ENCODE data around the gene CLIC1.

Gene CLIC1

DNA sequence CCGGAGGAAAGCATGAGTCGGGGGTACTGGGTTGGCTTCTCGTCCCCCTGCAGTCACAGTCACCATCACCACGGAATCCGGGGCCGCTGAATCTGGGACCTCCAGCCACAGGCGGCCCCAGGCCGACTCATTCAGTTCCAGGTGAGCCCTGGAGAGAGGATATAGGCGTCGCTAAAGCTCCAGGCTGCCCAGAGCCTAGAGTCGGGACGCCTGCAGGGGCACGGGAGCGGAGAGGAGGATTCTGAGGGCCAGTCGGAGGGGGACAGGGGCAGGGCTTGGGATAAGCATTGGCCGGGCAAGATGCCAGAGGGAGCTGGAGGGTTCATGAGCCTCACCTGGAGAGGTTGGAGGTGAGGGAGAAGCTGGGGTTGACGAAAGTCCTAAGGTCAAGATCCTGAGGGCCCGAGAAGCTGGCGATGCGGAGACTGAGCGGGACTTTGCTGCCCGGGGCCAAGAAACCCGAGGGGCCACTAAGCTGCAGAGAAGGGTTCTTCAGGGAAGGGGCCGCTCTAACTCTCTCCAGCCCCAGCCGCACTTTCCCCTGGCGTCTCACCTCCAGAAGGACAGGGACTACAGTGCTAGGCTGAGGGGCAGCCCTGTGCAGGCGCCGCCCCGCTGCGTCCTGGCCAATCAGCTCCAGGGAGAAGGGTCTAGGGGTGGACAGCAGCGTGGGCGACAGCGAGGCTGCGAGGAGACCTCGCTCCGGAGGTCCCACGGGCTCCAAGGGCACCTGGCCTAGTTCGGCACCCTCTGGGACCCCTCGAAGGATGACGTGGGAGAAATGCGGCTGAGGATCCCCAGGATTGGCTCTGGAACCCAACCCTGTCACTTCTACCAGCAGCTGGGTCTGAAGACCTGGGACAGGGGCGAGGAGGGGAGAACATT, 29.8 kb upstream of the CLIC1 start:
- CTCF ChIA-PET, result no interaction called here
- TF ChIP-seq, protein P1, sequence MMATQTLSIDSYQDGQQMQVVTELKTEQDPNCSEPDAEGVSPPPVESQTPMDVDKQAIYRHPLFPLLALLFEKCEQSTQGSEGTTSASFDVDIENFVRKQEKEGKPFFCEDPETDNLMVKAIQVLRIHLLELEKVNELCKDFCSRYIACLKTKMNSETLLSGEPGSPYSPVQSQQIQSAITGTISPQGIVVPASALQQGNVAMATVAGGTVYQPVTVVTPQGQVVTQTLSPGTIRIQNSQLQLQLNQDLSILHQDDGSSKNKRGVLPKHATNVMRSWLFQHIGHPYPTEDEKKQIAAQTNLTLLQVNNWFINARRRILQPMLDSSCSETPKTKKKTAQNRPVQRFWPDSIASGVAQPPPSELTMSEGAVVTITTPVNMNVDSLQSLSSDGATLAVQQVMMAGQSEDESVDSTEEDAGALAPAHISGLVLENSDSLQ (IDR thresholded peaks at IDR 0.05), result no peak
- TF ChIP-seq L3MBTL2 (conservative IDR thresholded peaks at IDR 0.05), result no peak
- no peak for TF ChIP-seq FOXA1 (IDR thresholded peaks at IDR 0.05)
- no peak for TF ChIP-seq TARDBP (IDR thresholded peaks at IDR 0.05)
- no peak for TF ChIP-seq BHLHE40 (IDR thresholded peaks at IDR 0.05; ENCODE audit: borderline replicate concordance)
- TF ChIP-seq SUZ12 (IDR thresholded peaks at IDR 0.05), result no peak
- no peak for TF ChIP-seq LEF1 (IDR thresholded peaks at IDR 0.05; ENCODE audit: borderline replicate concordance)
- no peak for TF ChIP-seq ZNF384 (IDR thresholded peaks at IDR 0.05)
- TF ChIP-seq SP1 (IDR thresholded peaks at IDR 0.05), result no peak
- DNase-seq (ENCODE audit: extremely low spot score), result no peak
- POLR2A ChIA-PET, result interaction anchor here (0.8 to 1.7 kb wide), 3 partner anchors 9 to 61 kb away, joined by 3 to 5 read pairs (median 5); partner anchors contain the start of gene HSPA1B

DNA sequence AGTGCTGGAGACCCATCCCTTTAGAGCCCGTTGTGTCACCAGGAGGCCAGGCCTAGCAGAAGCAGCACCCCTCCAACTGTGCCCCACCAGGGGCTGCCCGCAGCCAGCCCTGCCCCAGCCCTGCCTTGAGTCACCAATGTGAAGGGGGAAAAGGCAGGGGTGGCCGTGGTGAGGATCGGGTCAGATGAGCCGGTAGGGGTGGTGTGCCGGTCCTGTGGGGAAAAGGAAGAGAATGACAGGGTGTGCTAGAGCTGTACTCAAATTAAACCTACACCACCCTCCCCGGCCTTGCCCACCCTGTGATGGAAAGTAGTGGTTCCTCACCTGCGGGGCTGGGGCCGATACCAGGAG, 29.2 kb upstream of the CLIC1 start:
- ChIA-PET CTCF (no interaction called here), POLR2A (interaction anchor here (1.1 to 1.7 kb wide), 2 partner anchors 13 to 62 kb away, joined by 5 read pairs; partner anchors contain the start of gene HSPA1B)

DNA sequence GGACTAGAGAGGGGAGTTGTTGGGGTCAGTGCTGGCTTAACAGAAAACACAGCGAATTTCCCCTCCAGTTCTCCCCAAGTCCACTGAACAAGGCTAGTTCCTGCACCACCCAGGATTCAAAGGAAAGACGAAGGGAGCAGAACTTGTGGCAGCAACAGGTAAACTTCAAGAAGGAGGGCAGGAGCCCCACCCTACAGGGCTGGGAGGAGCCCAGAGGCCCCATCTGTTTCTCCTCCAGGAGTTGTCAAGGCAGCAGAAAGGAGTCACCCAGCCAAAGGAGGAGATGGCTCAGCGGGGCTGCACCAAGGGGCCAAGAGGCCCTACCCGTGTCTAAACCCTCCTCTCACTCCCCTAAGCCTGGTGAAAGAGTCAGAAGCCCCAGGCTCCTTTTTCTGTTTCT, 27.9 kb upstream of the CLIC1 start:
- no peak for TF ChIP-seq ZNF384 (IDR thresholded peaks at IDR 0.05)
- TF ChIP-seq ELF4 (IDR thresholded peaks at IDR 0.05), result no peak
- no peak for TF ChIP-seq FOXM1 (IDR thresholded peaks at IDR 0.05; ENCODE audit: borderline replicate concordance)
- TF ChIP-seq SUZ12 (IDR thresholded peaks at IDR 0.05), result no peak
- TF ChIP-seq TARDBP (IDR thresholded peaks at IDR 0.05), result no peak
- TF ChIP-seq NFRKB (IDR thresholded peaks at IDR 0.05), result no peak
- TF ChIP-seq FOXA1 (IDR thresholded peaks at IDR 0.05), result no peak
- no peak for TF ChIP-seq FOXK2 (IDR thresholded peaks at IDR 0.05)
- ChIA-PET CTCF (no interaction called here), POLR2A (no interaction called here)
- DNase-seq (ENCODE audit: extremely low spot score), result no peak

More for the DNA sequence above, 29.2 kb upstream of the CLIC1 start:
- TF ChIP-seq SP1 (IDR thresholded peaks at IDR 0.05) (no peak), SUZ12 (IDR thresholded peaks at IDR 0.05) (no peak), CTBP1 (IDR thresholded peaks at IDR 0.05; ENCODE audit: borderline replicate concordance) (no peak), FOXM1 (IDR thresholded peaks at IDR 0.05; ENCODE audit: borderline replicate concordance) (no peak), L3MBTL2 (conservative IDR thresholded peaks at IDR 0.05) (no peak), ELF4 (IDR thresholded peaks at IDR 0.05) (no peak), NFRKB (IDR thresholded peaks at IDR 0.05) (no peak), LEF1 (IDR thresholded peaks at IDR 0.05; ENCODE audit: borderline replicate concordance) (no peak)
- DNase-seq (ENCODE audit: extremely low spot score), result no peak

DNA sequence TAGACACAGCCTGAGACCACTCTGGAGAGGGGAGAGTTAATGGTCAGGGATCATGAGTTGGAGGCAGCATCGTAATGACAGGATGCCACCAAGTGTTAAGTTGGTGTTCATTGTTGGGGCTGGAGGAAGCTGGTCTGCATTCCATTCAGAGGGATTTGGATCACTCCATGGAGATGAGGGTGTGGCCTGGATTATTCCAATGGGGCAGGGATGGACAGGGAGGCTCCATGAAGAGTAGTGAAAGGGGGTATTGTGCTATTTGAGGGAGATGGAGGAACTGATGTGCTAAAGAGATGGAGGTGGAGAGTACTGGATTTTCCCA, 27.2 kb upstream of the CLIC1 start:
- CTCF ChIA-PET, result no interaction called here
- POLR2A ChIA-PET, result interaction anchor here (1.0 kb wide), 1 partner anchor 24 kb away, joined by 3 read pairs; the partner anchor contains the start of gene MSH5
- TF ChIP-seq LEF1 (IDR thresholded peaks at IDR 0.05; ENCODE audit: borderline replicate concordance) (no peak), SUZ12 (IDR thresholded peaks at IDR 0.05) (no peak), SP1 (IDR thresholded peaks at IDR 0.05) (no peak), CTBP1 (IDR thresholded peaks at IDR 0.05; ENCODE audit: borderline replicate concordance) (no peak), FOXM1 (IDR thresholded peaks at IDR 0.05; ENCODE audit: borderline replicate concordance) (no peak), FOXA1 (IDR thresholded peaks at IDR 0.05) (no peak), BHLHE40 (IDR thresholded peaks at IDR 0.05; ENCODE audit: borderline replicate concordance) (no peak), L3MBTL2 (conservative IDR thresholded peaks at IDR 0.05) (no peak), ZNF384 (IDR thresholded peaks at IDR 0.05) (no peak)
- no peak for DNase-seq (ENCODE audit: extremely low spot score)

DNA sequence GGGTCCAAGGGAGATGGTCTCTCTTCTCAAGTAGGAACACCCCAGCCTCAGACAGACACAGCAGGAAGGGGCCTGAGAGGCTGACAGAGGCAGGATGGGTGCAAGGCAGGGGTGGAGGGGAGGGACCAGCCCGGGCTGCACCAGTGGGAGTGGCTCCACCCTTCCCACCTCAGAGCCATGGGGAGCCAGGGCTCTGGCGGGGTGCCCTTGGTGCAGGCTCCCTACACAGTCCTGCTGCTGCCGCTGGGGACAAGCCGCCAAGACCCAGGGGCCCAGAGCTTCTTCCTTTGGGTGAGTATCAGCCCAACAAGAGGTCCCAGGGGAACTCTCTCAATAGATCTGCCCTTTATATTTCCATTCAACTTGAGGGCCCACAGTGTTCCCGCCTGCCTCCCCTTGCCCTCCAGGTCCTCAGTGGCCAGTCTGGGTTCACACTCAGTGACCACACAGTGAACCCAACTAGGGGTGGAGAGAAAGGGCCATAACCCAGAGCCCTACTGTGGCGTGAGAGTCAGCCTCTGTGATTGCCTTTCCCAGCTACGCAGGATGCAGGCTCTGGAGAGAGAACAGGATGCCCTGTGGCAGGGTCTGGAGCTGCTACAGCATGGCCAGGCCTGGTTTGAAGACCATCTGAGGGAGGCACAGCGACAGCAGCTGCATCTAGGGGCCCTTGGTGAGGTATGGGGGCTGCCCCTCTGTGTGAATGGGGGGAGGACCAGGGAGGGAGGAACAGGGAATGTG, 26.7 kb upstream of the CLIC1 start:
- ChIA-PET POLR2A (interaction anchor here (1.0 kb wide), 1 partner anchor 23 kb away, joined by 3 read pairs; the partner anchor contains the start of gene MSH5), CTCF (no interaction called here)
- DNase-seq (ENCODE audit: extremely low spot score), result no peak
- TF ChIP-seq LEF1 (IDR thresholded peaks at IDR 0.05; ENCODE audit: borderline replicate concordance) (no peak), ELF4 (IDR thresholded peaks at IDR 0.05) (no peak), FOXK2 (IDR thresholded peaks at IDR 0.05) (no peak), CTBP1 (IDR thresholded peaks at IDR 0.05; ENCODE audit: borderline replicate concordance) (no peak), FOXA1 (IDR thresholded peaks at IDR 0.05) (no peak), SUZ12 (IDR thresholded peaks at IDR 0.05) (no peak), SP1 (IDR thresholded peaks at IDR 0.05) (no peak), ARNT (IDR thresholded peaks at IDR 0.05) (no peak), HDGF (IDR thresholded peaks at IDR 0.05; ENCODE audit: borderline replicate concordance) (no peak), FOXM1 (IDR thresholded peaks at IDR 0.05; ENCODE audit: borderline replicate concordance) (no peak), BHLHE40 (IDR thresholded peaks at IDR 0.05; ENCODE audit: borderline replicate concordance) (no peak)
- TF ChIP-seq, protein P1 (IDR thresholded peaks at IDR 0.05), result no peak

DNA sequence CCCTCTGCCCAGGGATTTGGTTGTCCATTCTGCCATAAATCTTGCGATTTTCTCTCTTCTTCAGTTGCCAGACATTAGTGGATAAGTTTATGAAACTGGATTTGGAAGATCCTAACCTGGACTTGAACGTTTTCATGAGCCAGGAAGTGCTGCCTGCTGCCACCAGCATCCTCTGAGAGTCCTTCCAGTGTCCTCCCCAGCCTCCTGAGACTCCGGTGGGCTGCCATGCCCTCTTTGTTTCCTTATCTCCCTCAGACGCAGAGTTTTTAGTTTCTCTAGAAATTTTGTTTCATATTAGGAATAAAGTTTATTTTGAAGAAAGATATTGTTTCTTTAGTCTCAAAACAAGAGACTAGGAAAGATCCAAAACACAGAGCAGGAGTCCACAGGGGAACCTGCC, 26.0 kb upstream of the CLIC1 start, which contains the start of gene SAPCD1:
SAPCD1 (plus strand) TSS at position 301 of the 400 bp plus-strand sequence. CDS start 399 bp downstream, outside the sequence.
- TF ChIP-seq FOXM1 (IDR thresholded peaks at IDR 0.05; ENCODE audit: borderline replicate concordance) (no peak), SP1 (IDR thresholded peaks at IDR 0.05) (no peak), NFRKB (IDR thresholded peaks at IDR 0.05) (no peak), BHLHE40 (IDR thresholded peaks at IDR 0.05; ENCODE audit: borderline replicate concordance) (no peak), FOXA1 (IDR thresholded peaks at IDR 0.05) (no peak)
- TF ChIP-seq, protein P1 (IDR thresholded peaks at IDR 0.05), result no peak
- ChIA-PET CTCF (no interaction called here), POLR2A (no interaction called here)
- DNase-seq (ENCODE audit: extremely low spot score), result no peak
